Measurements from ENCODE around the gene CST11. TPM values are rescaled to one million over a fixed set of nuclear protein-coding genes. Genes with fewer than 3 reads are reported as not detected.
"Not testable (repeated sequence)": the region's sequence is repeated elsewhere in the genome, so short reads cannot be mapped to it uniquely, and the experiment has no call there.

The CST11 gene
- total and polyA plus RNA-seq, 9 of the 15 experiments (the other 6 are each of a cell fraction or from before 2014, with no cell fraction given), result not detected

DNA sequence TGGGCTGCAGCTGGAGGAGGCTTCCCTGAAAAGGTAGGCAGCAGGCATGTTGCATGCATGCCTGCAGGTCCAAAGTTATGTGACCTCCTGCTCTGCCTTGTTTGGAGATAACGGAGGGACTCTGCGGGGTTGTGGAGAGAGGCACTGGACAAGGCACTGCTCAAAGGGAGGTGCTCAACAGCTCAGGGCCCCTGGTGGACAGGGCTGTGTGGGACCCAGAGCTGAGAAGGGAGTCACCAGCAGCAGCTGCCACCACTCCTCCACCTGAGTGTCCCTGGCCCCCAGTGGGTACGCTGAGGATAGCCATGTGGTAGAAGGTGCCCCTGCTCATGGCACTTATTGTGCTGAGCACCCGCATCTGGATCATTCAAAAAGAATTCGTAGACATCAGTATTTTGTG lies 22.7 kb upstream of the CST11 start (continued):
- TF ChIP-seq ZNF407 (IDR thresholded peaks at IDR 0.05; ENCODE audit: low read depth), result no peak
- no peak for TF ChIP-seq CBX2 (IDR thresholded peaks at IDR 0.05; ENCODE audit: insufficient read depth, low read length, poor library complexity, severe bottlenecking)
- TF ChIP-seq CEBPZ (IDR thresholded peaks at IDR 0.05; ENCODE audit: borderline replicate concordance, low read depth, low read length), result no peak

DNA sequence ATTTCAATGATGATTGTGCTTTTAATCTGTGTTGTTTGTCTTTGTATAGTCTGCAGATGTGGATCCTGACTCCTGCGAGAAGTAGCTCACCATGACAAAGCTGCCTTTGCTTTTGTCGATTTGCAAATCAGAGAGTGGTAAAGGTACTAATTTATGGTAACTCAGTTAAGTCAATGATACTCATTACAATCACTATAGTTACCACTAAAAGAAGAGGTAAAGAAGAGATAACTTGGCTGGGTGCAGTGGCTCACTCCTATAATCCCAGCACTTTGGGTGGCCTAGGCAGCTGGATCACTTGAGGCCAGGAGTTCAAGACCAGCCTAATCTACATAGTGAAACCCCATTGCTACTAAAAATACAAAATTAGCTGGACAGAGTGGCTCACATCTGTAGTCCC lies 20.6 kb upstream of the CST11 start:
- ATAC-seq; DNase-seq (ENCODE audit: extremely low read depth in 1 of 4, low spot score in 3 of 4); H3K4me1 ChIP-seq (replicated peaks in 1 of 2; ENCODE audit: control insufficient read depth in 2 of 2, insufficient read depth in 2 of 2, low read length in 2 of 2); H3K79me2 ChIP-seq (ENCODE audit: control insufficient read depth, insufficient read depth, low read length); intact Hi-C loops (cut with micrococcal nuclease); H3K9me1 ChIP-seq (ENCODE audit: control insufficient read depth, insufficient read depth, low read length); H4K20me1 ChIP-seq (replicated peaks; ENCODE audit: control insufficient read depth, insufficient read depth, low read length); CTCF ChIA-PET (ENCODE audit: low intra/inter-chr PET ratio); H3K4me3 ChIP-seq; in situ Hi-C loops (cut with MboI); H3K4me2 ChIP-seq (ENCODE audit: insufficient read depth, low read length); H2AFZ ChIP-seq (ENCODE audit: low read depth, low read length); H3K27ac ChIP-seq (ENCODE audit: extremely low read depth, low read depth, low read length); FAIRE-seq; H3K9ac ChIP-seq (ENCODE audit: insufficient read depth in 1 of 2, low read depth in 2 of 2, low read length in 2 of 2); H3K9me3 ChIP-seq (replicated peaks; ENCODE audit: control insufficient read depth, insufficient read depth, low read depth, low read length); H3K36me3 ChIP-seq (ENCODE audit: control insufficient read depth, insufficient read depth, low read length); BruUV-seq (replicated peaks); H3K27me3 ChIP-seq (ENCODE audit: control insufficient read depth in 2 of 2, insufficient read depth in 2 of 2, low read length in 2 of 2): not testable (repeated sequence)
- WGBS (ENCODE audit: insufficient coverage, low coverage, missing lambda C conversion rate), result 0% methylated on average over 2 of the region's 2 CpGs
- POLR2A ChIA-PET, result interaction anchor here (0.5 kb wide), 1 partner anchor 29 kb away, joined by 3 read pairs; no protein-coding TSS in a partner anchor
